Endothelial cell of umbilical vein (primary cell): ENCODE results near the gene S100A5. TPM values are rescaled to one million over a fixed set of nuclear protein-coding genes. Genes with fewer than 3 reads are reported as not detected.

Experiments
- BruUV-seq: library from RNA; stranded (reverse); fragments of 400-500 nt; replicated peaks from 2 replicates; lab custom pipeline; 2021; lab: Mats Ljungman, UMichigan
- CTCF ChIA-PET: fragments of 300-600, 350-600 bp; sonication (Branson Sonifier 250); formaldehyde crosslinking; loops from one replicate; lab custom pipeline; 2021; ENCODE audit warnings: antibody characterized with exemption, inconsistent platforms; lab: Charles Lee
- POLR2A ChIA-PET: fragments of 300-600, 350-600 bp; sonication (Branson Sonifier 250); formaldehyde crosslinking; loops from one replicate; lab custom pipeline; 2021; ENCODE audit warnings: antibody characterized with exemption, inconsistent platforms; lab: Charles Lee
- DNase-seq: peaks from one replicate; pipeline ENCODE4 v3.0.0-alpha.2; 2011; ENCODE audit warnings: low read depth, low spot score
- FAIRE-seq: peaks from 2 replicates; lab custom pipeline; 2011; peaks lifted over from hg19 to GRCh38; lab: Jason Lieb, UNC
- H2AFZ ChIP-seq: 2 replicates; pipeline ENCODE4 v1.6.0; 2012; ENCODE audit warnings: low read depth, low read length, control low read depth, inconsistent platforms
- H3K27ac ChIP-seq: 2 replicates; pipeline ENCODE4 v1.5.1; 2011; ENCODE audit warnings: low read depth, mild to moderate bottlenecking, control low read depth, low read length, moderate library complexity; ENCODE audit not compliant: insufficient read depth
- H3K27me3 ChIP-seq, 2 experiments: 2 replicates each; pipeline versions ENCODE4 v1.6.0 to v1.6.1; 2011; ENCODE audit warnings: low read length in 2 of 2, mixed read lengths in 1 of 2; ENCODE audit not compliant: control insufficient read depth in 2 of 2, insufficient read depth in 2 of 2
- H3K36me3 ChIP-seq, 2 experiments: 2 replicates in 1 of 2; 3 replicates in 1 of 2; pipeline ENCODE4 v1.5.1; 2011; ENCODE audit warnings: low read length in 2 of 2, mild to moderate bottlenecking in 1 of 2, moderate library complexity in 1 of 2; ENCODE audit not compliant: control insufficient read depth in 2 of 2, insufficient read depth in 2 of 2; ENCODE audit errors: extremely low read depth in 1 of 2
- H3K4me1 ChIP-seq: 3 replicates; pipeline ENCODE4 v1.5.1; 2011; ENCODE audit warnings: mild to moderate bottlenecking, low read length; ENCODE audit not compliant: control insufficient read depth, insufficient read depth; ENCODE audit errors: extremely low read depth
- H3K4me2 ChIP-seq: 2 replicates; pipeline ENCODE4 v1.6.1; 2011; ENCODE audit warnings: low read length, control low read depth, mixed read lengths; ENCODE audit not compliant: insufficient read depth
- H3K4me3 ChIP-seq, 3 experiments: fragments of 200-600 bp in 1 of 3; sonication (generic), shearing (Covaris generic) in 1 of 3; replicated peaks in 1 of 3; 2 replicates each; pipeline ENCODE4 v1.5.1; 2011 to 2016; ENCODE audit warnings: control low read depth in 3 of 3, low read length in 3 of 3, mild to moderate bottlenecking in 2 of 3, inconsistent platforms in 1 of 3, low read depth in 1 of 3, moderate library complexity in 1 of 3; ENCODE audit not compliant: insufficient read depth in 1 of 3
- H3K79me2 ChIP-seq: 2 replicates; pipeline ENCODE4 v1.6.0; 2012; ENCODE audit warnings: low read length, inconsistent platforms; ENCODE audit not compliant: control insufficient read depth, insufficient read depth
- H3K9ac ChIP-seq: replicated peaks from 2 replicates; pipeline ENCODE3; 2011; ENCODE audit warnings: low read length, control low read depth; ENCODE audit not compliant: insufficient read depth; ENCODE audit errors: extremely low read depth
- H3K9me1 ChIP-seq: replicated peaks from 3 replicates; pipeline ENCODE4 v1.6.0; 2011; ENCODE audit warnings: mild to moderate bottlenecking, low read length; ENCODE audit not compliant: control insufficient read depth, insufficient read depth; ENCODE audit errors: extremely low read depth
- H3K9me3 ChIP-seq: replicated peaks from 2 replicates; pipeline ENCODE4 v1.5.1; 2012; ENCODE audit warnings: low read length, inconsistent platforms; ENCODE audit not compliant: control insufficient read depth, insufficient read depth
- H4K20me1 ChIP-seq: replicated peaks from 2 replicates; pipeline ENCODE3; 2011; ENCODE audit warnings: mild to moderate bottlenecking, low read length; ENCODE audit not compliant: control insufficient read depth, insufficient read depth; ENCODE audit errors: extremely low read depth
- EZH2 ChIP-seq: IDR thresholded peaks from 2 replicates; pipeline ENCODE4 v1.6.1; 2012; ENCODE audit warnings: borderline replicate concordance, low read depth, mild to moderate bottlenecking, moderate library complexity, low read length, inconsistent platforms; ENCODE audit not compliant: severe bottlenecking
- FOS ChIP-seq: IDR thresholded peaks from 2 replicates; pipeline ENCODE4 v1.6.1; 2011; ENCODE audit warnings: mild to moderate bottlenecking, low read length, moderate library complexity, borderline replicate concordance; ENCODE audit not compliant: insufficient read depth
- GATA2 ChIP-seq: IDR thresholded peaks from 2 replicates; pipeline ENCODE4 v1.7.0; 2011; ENCODE audit warnings: low read depth, mild to moderate bottlenecking, moderate library complexity, mixed read lengths, low read length; ENCODE audit not compliant: insufficient read length, insufficient read depth
- JUN ChIP-seq: IDR thresholded peaks from 2 replicates; pipeline ENCODE4 v1.6.1; 2011; ENCODE audit warnings: borderline replicate concordance, low read depth; ENCODE audit not compliant: insufficient read length, insufficient read depth
- MAX ChIP-seq: IDR thresholded peaks from 2 replicates; pipeline ENCODE4 v1.6.1; 2011; ENCODE audit not compliant: insufficient read depth, insufficient read length
- MYC ChIP-seq: IDR thresholded peaks from one replicate; pipeline ENCODE4 v1.6.1; 2011; ENCODE audit warnings: mild to moderate bottlenecking, low read depth, low read length
- POLR2A ChIP-seq: IDR thresholded peaks from 2 replicates; pipeline ENCODE4 v1.6.1; 2012; ENCODE audit warnings: low read depth, mild to moderate bottlenecking, control low read depth, low read length
- POLR2AphosphoS5 ChIP-seq: IDR thresholded peaks from 2 replicates; pipeline ENCODE4 v1.6.1; 2012; ENCODE audit warnings: low read depth, mild to moderate bottlenecking, control low read depth, low read length, moderate library complexity; ENCODE audit not compliant: insufficient read depth
- dilution Hi-C: fragments of 300-500 bp; cut with MboI; formaldehyde crosslinking; loops from one replicate; pipeline ENCODE4 v1.15.0; 2019; ENCODE audit warnings: low sequenced_read_pairs; ENCODE audit not compliant: extremely low pct_ligation_motif_present
- intact Hi-C: fragments of 100-400 bp; cut with micrococcal nuclease; formaldehyde crosslinking; loops from one replicate; pipeline ENCODE4 v1.10.0; 2022
- polyA plus RNA-seq, 4 experiments: library from polyadenylated mRNA; depleted of rRNA in 3 of 4; stranded (reverse) in 3 of 4; unstranded in 1 of 4; fragments of >200 nt; gene quantifications; 2 replicates each; pipeline versions ENCODE4 v1.2.1 to v1.2.3, GENCODE V29; 2011 to 2012; ENCODE audit warnings: missing spikeins in 1 of 4
- total RNA-seq: library from RNA; stranded (reverse); gene quantifications from 2 replicates; pipeline ENCODE4 v1.2.3, GENCODE V29; 2021
- TF ChIP-seq, protein P1 (sequence below), 2 donors: IDR thresholded peaks; 1 replicate in 1 of 2; 2 replicates in 1 of 2; pipeline ENCODE4 v1.5.1; 2011; ENCODE audit warnings: low read length in 2 of 2, mild to moderate bottlenecking in 2 of 2, moderate library complexity in 2 of 2, control low read depth in 1 of 2, inconsistent platforms in 1 of 2, low read depth in 1 of 2; ENCODE audit not compliant: insufficient read depth in 1 of 2; ENCODE audit errors: extremely low read depth in 1 of 2

S100A5 gene
- total and polyA plus RNA-seq, 2 donors (not counting 3 experiments of a cell fraction or from before 2014, with no cell fraction given): not detected

DNA sequence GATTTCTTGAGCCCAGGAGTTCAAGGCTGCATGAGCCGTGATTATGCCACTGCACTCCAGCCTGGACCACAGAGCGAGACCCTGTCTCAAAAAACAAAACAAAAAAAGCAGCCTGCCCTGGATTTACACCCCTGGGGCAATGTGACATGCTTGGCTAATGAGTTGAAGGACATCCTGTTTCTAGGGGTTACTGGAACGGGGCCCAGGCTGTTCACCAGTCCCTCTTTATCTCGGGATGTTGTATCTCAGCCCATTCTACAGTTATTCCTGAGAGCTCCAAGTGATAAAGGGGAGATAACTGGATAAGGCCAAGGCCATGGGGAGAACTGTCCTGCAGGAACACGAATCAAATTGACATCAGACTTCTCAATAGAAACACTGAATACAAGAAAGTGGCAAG lies 46.6 kb upstream of the S100A5 start:
- intact Hi-C loops: no loop called here
- H3K4me2 ChIP-seq: no peak overlapping the region
- H3K4me1 ChIP-seq: peaks cover 5% of the 10 kb centered on the region
- FAIRE-seq (peak; percentile 55), DNase-seq (no peak)
- no peaks in the 10 kb centered on the region for H4K20me1 ChIP-seq
- no peak overlapping the region for H3K4me3 ChIP-seq
- TF ChIP-seq POLR2A (no peak), FOS (no peak), GATA2 (peak; percentile 34), POLR2AphosphoS5 (no peak)
- TF ChIP-seq, protein P1, sequence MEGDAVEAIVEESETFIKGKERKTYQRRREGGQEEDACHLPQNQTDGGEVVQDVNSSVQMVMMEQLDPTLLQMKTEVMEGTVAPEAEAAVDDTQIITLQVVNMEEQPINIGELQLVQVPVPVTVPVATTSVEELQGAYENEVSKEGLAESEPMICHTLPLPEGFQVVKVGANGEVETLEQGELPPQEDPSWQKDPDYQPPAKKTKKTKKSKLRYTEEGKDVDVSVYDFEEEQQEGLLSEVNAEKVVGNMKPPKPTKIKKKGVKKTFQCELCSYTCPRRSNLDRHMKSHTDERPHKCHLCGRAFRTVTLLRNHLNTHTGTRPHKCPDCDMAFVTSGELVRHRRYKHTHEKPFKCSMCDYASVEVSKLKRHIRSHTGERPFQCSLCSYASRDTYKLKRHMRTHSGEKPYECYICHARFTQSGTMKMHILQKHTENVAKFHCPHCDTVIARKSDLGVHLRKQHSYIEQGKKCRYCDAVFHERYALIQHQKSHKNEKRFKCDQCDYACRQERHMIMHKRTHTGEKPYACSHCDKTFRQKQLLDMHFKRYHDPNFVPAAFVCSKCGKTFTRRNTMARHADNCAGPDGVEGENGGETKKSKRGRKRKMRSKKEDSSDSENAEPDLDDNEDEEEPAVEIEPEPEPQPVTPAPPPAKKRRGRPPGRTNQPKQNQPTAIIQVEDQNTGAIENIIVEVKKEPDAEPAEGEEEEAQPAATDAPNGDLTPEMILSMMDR (IDR thresholded peaks at IDR 0.05; ENCODE audit: extremely low read depth in 1 of 2, insufficient read depth in 1 of 2, low read depth in 1 of 2, low read length in 2 of 2): no peak
- H3K9ac ChIP-seq: no peak overlapping the region
- no peak overlapping the region for H3K27ac ChIP-seq
- dilution Hi-C loops: no loop called here
- no peaks in the 10 kb centered on the region for H3K27me3 ChIP-seq
- H3K79me2 ChIP-seq: no peaks in the 10 kb centered on the region
- no peaks in the 10 kb centered on the region for H3K9me3 ChIP-seq
- no peaks in the 10 kb centered on the region for H3K36me3 ChIP-seq
- ChIA-PET POLR2A (interaction anchor here (0.7 kb wide), 1 partner anchor 40 kb away, joined by 3 read pairs; the partner anchor contains the start of gene S100A13), CTCF (interaction anchor here (0.7 to 4.6 kb wide), 4 partner anchors 9 to 40 kb away, joined by 3 to 24 read pairs (median 6); partner anchors contain the start of gene S100A13)
- no TSS peak for BruUV-seq
- no peaks in the 10 kb centered on the region for H3K9me1 ChIP-seq
- H2AFZ ChIP-seq: no peak overlapping the region

GRCh38 chr1:153586347-153586746 lies 45.6 kb upstream of the S100A5 start:
- Histone ChIP-seq H3K4me2 (no peak overlapping the region), H3K4me3 (no peak overlapping the region), H3K4me1 (peaks cover 5% of the 10 kb centered on the region), H3K36me3 (no peaks in the 10 kb centered on the region), H2AFZ (no peak overlapping the region), H4K20me1 (no peaks in the 10 kb centered on the region), H3K27ac (no peak overlapping the region), H3K9me3 (no peaks in the 10 kb centered on the region), H3K27me3 (no peaks in the 10 kb centered on the region), H3K9ac (no peak overlapping the region), H3K79me2 (no peaks in the 10 kb centered on the region), H3K9me1 (no peaks in the 10 kb centered on the region)
- intact Hi-C loops (no loop called here), dilution Hi-C loops (no loop called here)
- TF ChIP-seq MYC (no peak), GATA2 (no peak), POLR2A (no peak), EZH2 (no peak), POLR2AphosphoS5 (no peak), MAX (no peak), JUN (no peak), FOS (no peak)
- TF ChIP-seq, protein P1 (IDR thresholded peaks at IDR 0.05; ENCODE audit: extremely low read depth in 1 of 2, insufficient read depth in 1 of 2, low read depth in 1 of 2, low read length in 2 of 2): no peak
- no TSS peak for BruUV-seq
- POLR2A ChIA-PET: interaction anchor here (0.7 kb wide), 1 partner anchor 41 kb away, joined by 3 read pairs; the partner anchor contains the start of gene S100A13
- CTCF ChIA-PET: interaction anchor here (1.1 to 4.6 kb wide), 5 partner anchors 9 to 41 kb away, joined by 3 to 24 read pairs (median 3); partner anchors contain the start of gene S100A13
- FAIRE-seq (no peak), DNase-seq (no peak)
